NCI-H1105 treated with DMSO at 0.1 percent for 48 hours (cell line): ENCODE results near the gene ADPRHL1.

Source experiments
- DNase-seq: peaks from one replicate; lab custom pipeline; 2025; lab: John Stamatoyannopoulos, UW

ADPRHL1 gene

DNA sequence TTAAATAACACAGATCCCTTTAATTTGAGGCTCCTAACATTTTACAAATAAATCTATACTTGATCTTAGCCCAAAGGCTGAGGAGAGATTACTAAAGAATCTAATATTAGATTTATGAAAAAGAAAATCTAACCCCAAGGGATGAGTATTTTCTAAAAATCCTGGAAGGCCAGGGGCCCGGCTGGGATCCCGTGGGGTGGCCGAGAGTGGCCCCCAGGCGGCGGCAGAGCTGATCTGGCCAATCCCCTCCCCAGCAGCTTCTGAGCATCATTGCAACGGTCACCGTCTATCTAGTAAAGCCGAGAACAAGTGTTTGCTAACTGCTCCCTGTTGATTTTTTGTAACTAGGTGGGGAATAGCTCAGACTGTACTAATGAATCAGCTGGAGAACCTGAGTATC, 37.5 kb downstream of the ADPRHL1 start:
- DNase-seq: no peak

GRCh38 chr13:113415032-113415431, 38.3 kb downstream of the ADPRHL1 start:
- no peak for DNase-seq

GRCh38 chr13:113414335-113414734, 39.0 kb downstream of the ADPRHL1 start:
- DNase-seq: no peak

DNA sequence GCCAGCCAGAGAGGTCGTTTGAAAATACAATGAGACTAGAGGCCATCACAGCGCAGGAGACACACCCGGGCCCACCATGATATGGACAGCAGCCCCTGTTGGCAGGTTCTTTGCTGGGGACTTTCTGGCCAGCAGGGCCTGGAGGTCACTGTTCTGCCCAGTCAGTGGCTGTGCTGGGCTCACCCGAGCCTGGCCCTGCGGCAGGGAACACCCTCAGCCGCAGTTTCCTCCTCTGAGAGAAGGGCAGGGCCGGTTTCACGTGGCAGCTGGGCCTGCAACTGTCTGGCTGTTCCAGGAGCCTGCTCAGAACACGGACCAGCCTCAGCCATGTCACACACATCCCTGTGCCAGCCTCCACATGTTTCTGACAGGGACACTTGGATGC, 39.4 kb downstream of the ADPRHL1 start:
- no peak for DNase-seq

DNA sequence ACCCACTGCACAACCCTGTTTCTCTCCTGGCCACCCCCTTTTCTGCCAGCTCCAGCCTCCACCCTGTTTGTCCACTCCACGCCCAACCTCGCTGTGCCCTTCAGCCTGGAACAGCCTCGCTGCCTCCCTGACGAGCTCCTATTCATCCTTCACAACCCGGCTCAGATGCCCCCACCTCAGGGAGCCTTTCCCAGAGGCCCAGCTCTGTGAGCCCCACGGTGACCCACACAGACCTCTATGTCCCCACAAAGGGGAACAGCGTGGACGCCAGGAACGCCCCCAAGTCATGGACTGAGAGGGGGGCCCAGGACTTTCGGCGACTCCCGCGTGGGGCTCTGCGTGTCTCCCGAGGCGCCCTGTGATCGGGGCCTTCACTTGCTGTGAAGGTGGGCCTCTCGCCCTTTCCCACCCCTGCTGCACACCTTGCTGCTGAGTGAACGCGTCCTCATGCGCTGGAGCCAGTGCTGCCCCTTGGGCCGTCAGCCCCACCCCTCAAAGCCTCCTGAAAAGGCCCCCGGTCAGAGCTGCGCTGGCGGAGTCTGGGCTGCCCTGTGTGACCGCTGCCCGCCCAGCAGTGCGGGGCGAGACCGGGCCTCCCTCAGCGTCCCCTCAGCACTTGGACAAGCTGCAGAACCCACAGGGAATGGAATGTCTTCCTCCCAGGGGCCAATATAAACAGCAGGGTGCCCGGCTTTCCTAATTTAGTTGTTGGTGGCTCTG, 40.0 kb downstream of the ADPRHL1 start:
- DNase-seq: no peak

DNA sequence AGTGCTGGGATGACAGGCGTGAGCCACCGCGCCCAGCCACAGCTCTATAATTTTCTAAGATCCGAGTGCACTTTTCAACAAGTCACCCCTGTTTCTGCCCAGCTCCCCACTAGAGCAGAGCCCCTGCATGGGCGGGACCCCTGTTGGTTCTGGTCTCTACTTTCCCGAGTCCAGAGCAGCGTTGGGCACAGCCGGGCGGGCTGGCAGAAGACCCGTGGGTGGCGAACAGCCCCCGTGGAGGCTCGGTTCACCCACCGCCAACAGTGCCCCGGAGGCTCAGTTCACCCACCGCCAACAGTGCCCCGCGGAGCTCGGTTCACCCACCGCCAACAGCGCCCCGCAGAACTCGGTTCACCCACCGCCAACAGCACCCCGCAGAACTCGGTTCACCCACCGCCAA, 40.8 kb downstream of the ADPRHL1 start:
- DNase-seq: no peak

GRCh38 chr13:113411216-113412023, 41.9 kb downstream of the ADPRHL1 start:
- DNase-seq: no peak

- no peak for DNase-seq
These were observed 42.7 kb downstream of the ADPRHL1 start for GRCh38 chr13:113410472-113411201.

DNA sequence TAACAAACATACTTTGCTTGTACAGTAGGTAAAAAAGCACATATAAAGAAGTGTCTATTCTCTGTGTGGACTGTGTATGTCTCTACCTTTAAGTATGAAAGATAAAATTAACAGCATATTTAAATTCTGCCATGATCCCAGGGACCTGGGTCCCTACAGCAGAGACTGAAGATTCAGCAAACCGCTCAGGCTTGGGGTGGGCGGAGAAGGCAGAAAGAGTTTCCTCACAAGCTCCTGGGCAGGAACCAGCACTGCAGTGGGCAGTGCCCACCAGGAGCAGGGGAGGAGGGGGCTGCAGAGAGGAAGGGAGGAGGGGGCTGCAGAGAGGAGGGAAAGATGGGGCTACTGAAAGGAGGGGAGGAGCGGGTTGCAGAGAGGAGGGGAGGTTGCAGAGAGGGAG, 44.7 kb downstream of the ADPRHL1 start:
- DNase-seq: no peak

- DNase-seq: no peak
These were observed 45.5 kb downstream of the ADPRHL1 start for GRCh38 chr13:113407531-113408393.

- DNase-seq: no peak
These were observed 46.2 kb downstream of the ADPRHL1 start for GRCh38 chr13:113407103-113407530.

DNA sequence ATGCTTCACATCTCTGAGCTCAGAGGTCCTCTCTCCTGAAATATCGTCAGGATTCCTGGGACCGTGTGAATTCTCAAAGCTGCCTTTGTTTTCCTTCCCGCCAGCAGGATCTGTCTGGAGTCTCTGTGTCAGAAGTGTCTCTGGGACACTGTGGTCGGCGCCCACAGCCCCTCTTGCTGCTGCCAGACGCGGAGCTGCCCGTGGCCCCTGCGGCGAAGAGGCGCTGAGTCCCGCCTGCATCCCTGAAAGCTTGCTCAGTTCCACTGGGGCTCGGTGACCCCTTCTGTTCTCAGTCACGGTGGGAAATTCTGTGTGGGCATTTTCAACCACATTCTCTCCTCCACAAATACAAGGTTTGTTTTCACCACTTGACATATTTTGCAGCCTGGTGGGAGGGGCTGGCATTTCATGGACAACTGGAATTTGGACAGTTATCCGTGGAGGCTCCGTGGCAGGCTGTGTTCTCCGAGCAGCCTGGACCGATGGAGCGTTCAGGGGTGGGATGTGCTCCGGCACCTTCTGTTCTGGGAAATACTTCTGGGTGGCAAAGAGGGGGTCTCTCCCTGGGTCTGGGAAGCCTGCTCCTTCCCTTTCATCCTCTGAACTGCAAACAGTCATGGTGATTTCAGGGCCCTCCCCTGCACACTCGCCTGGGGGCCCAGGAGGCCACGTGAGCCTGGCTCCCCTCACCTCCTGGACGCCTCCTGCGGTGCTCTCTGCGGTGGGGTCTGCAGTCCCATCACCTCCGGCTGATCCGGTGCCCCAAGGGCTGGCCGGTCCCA, 46.8 kb downstream of the ADPRHL1 start:
- DNase-seq: no peak

DNA sequence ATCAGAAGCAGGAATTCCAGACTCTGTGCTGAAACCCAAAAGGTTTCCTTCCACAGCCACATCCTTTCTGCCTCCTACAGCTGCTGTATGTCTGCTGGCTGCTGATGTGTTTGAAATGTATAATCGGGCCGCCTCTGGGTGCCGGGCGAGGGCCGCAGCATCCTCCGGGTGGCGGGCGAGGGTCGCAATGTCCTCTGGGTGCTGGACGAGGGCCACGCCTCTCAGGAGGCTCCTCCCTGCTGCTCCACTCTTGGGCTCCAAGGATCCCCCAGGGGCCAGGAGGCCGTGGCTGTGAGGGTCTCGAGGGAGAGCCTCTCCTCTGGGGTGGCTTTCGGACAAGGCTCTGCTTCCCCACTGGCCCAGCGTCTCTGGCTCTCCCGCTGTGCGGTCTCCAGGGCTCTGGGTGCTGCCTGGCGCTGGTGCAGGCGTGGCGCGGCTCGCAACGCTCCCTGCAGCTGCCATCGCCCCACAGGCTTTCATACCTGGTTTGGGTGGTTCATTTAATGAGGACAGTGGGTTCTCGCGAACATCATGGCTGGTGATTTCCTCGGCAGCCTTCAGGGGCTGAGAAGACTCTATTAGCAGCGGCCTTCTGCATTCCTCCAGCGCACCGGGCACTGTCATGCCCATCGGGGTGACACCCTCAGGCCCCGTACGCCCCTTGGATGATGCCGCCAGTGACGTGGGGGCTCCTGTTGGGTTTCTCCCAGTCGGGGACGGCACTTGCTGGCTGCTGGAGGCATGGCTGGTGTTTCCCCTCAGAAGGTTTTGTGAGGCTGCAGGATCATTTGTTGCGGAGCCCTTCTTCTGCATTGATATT, 47.6 kb downstream of the ADPRHL1 start:
- DNase-seq: peak; percentile 92

GRCh38 chr13:113404723-113405471, 48.4 kb downstream of the ADPRHL1 start:
- DNase-seq: peak; percentile 92

DNA sequence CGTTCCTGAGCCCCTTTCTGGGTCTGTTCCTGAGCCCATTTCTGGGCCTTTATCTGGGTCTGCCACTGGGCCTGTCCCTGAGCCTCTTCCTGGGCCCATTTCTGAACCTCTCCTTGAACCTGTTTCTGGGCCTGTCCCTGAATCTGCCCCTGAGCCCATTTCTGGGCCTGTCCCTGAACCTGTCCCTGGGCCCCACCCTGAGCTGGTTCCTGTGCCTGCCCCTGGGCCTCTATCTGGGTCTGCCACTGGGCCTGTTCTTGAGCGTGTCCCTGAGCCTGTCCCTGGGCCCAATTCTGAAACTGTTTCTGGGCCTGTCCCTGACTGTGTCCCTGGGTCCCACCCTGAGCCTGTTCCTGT, 48.9 kb downstream of the ADPRHL1 start:
- no peak for DNase-seq

DNA sequence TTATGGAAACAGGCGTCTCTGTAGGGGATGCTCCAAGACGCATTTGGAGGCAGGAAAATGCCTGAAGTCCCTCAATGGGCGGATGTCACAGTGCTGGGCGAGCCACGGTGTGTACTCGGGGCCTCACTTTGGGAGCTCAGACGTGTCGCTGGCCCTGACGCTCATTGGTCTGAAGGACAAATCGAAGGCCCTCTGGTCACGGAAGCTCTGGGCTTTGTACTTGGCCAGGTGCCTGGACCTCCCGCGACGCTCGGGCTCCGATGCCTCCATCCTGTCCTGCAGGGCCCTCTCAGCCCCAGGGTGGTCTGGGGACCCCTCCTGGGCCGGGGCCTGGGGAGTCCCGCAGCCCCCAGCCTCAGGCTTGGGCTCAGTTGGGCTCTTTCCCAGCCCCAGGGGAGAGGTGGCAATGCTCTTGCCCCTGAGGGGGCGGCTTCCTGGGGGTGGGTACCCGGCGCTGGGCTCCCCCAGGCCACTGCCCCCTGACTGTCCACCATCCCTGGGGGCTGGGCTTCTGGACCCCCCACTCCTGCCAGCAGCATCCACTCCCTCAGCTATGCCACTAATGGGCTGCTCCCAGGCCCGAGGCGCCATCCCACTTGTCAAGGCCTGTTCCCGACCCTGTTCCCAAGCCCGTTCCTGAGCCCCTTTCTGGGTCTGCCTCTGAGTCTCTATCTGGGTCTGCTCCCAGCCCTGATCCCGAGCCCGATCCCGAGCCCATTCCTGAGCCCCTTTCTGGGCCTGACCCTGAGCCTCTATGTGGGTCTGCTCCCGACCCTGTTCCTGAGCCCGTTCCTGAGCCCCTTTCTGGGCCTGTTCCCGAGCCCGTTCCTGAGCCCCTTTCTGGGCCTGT, 49.8 kb downstream of the ADPRHL1 start:
- DNase-seq: no peak

- no peak for DNase-seq
These were observed 50.6 kb downstream of the ADPRHL1 start for GRCh38 chr13:113402471-113403254.
